ENCODE measurements around the gene PTPN9. TPM values are rescaled to one million over a fixed set of nuclear protein-coding genes. Genes with fewer than 3 reads are reported as not detected.
"Not testable (repeated sequence)": the region's sequence is repeated elsewhere in the genome, so short reads cannot be mapped to it uniquely, and the experiment has no call there.

The PTPN9 gene
- total and polyA plus RNA-seq, 10 of the 15 experiments (the other 5 are each of a cell fraction or from before 2014, with no cell fraction given), result 7.8 to 29.1 (median 18.5) TPM

GRCh38 chr15:75446151-75446550 lies 133.0 kb downstream of the PTPN9 start:
- Histone ChIP-seq H3K4me3 (peak overlapping the region; percentile 13; the same call in 1 of the 2 replicates), H3K27me3 (replicated peaks in 1 of 2; ENCODE audit: control insufficient read depth in 2 of 2, insufficient read depth in 2 of 2, low read length in 1 of 2) (no peaks in the 10 kb centered on the region), H3K79me2 (ENCODE audit: control insufficient read depth, insufficient read depth, low read length) (peaks cover 83% of the 10 kb centered on the region), H3K4me1 (ENCODE audit: control insufficient read depth, insufficient read depth, low read length) (peaks cover 25% of the 10 kb centered on the region), H3K36me3 (ENCODE audit: control insufficient read depth in 2 of 2, insufficient read depth in 2 of 2, low read length in 1 of 2) (peaks cover 0 to 8% of the 10 kb centered on the region in 2 experiments; a peak in 2 of 4 replicates), H4K20me1 (ENCODE audit: control insufficient read depth, insufficient read depth) (no peaks in the 10 kb centered on the region; the same call in 1 of the 2 replicates), H2AFZ (ENCODE audit: control insufficient read depth, low read depth, low read length) (no peak overlapping the region), H3K9me3 (replicated peaks; ENCODE audit: control insufficient read depth, insufficient read depth, low read length) (no peaks in the 10 kb centered on the region), H3K4me2 (ENCODE audit: control insufficient read depth, insufficient read depth) (peak overlapping the region; percentile 56), H3K9ac (ENCODE audit: control insufficient read depth, insufficient read depth, low read length) (no peak overlapping the region), H3K27ac (ENCODE audit: control insufficient read depth, insufficient read depth) (peak overlapping the region; percentile 23)
- peak; percentile 11 for DNase-seq (ENCODE audit: low read depth, low spot score)
- ChIA-PET POLR2A (interaction anchor here (0.7 to 1.6 kb wide), 6 partner anchors 8 to 463 kb away, joined by 3 to 4 read pairs (median 3); no protein-coding TSS in a partner anchor), SMC1A (ENCODE audit: uncharacterized antibody, unreplicated experiment) (interaction anchor here (0.6 to 1.7 kb wide), 7 partner anchors 9 to 238 kb away, joined by 3 to 6 read pairs (median 3); no protein-coding TSS in a partner anchor), RAD21 (ENCODE audit: unreplicated experiment) (interaction anchor here (0.7 to 1.7 kb wide), 4 partner anchors 8 to 180 kb away, joined by 3 to 5 read pairs (median 4); partner anchors contain the start of genes MAN2C1 and SNUPN), CTCF (interaction anchor here (0.7 to 2.0 kb wide), 5 partner anchors 51 to 194 kb away, joined by 3 to 13 read pairs (median 4); partner anchors contain the start of genes IMP3 and MAN2C1)
- no peak for FAIRE-seq
- 2% methylated on average over 3 of the region's 3 CpGs for WGBS (ENCODE audit: insufficient coverage, insufficient replicate concordance, low lambda C conversion rate, missing lambda C conversion rate)
- BruUV-seq (replicated peaks), result no TSS peak
- no peak for TF ChIP-seq SMAD5 (IDR thresholded peaks at IDR 0.05; ENCODE audit: low read depth)
- peak; percentile 32; the same call in 1 of the 2 replicates for TF ChIP-seq JUNB (IDR thresholded peaks at IDR 0.05)
- no peak for TF ChIP-seq MAX (IDR thresholded peaks at IDR 0.05; ENCODE audit: low read depth, low read length)
- TF ChIP-seq, protein P1, sequence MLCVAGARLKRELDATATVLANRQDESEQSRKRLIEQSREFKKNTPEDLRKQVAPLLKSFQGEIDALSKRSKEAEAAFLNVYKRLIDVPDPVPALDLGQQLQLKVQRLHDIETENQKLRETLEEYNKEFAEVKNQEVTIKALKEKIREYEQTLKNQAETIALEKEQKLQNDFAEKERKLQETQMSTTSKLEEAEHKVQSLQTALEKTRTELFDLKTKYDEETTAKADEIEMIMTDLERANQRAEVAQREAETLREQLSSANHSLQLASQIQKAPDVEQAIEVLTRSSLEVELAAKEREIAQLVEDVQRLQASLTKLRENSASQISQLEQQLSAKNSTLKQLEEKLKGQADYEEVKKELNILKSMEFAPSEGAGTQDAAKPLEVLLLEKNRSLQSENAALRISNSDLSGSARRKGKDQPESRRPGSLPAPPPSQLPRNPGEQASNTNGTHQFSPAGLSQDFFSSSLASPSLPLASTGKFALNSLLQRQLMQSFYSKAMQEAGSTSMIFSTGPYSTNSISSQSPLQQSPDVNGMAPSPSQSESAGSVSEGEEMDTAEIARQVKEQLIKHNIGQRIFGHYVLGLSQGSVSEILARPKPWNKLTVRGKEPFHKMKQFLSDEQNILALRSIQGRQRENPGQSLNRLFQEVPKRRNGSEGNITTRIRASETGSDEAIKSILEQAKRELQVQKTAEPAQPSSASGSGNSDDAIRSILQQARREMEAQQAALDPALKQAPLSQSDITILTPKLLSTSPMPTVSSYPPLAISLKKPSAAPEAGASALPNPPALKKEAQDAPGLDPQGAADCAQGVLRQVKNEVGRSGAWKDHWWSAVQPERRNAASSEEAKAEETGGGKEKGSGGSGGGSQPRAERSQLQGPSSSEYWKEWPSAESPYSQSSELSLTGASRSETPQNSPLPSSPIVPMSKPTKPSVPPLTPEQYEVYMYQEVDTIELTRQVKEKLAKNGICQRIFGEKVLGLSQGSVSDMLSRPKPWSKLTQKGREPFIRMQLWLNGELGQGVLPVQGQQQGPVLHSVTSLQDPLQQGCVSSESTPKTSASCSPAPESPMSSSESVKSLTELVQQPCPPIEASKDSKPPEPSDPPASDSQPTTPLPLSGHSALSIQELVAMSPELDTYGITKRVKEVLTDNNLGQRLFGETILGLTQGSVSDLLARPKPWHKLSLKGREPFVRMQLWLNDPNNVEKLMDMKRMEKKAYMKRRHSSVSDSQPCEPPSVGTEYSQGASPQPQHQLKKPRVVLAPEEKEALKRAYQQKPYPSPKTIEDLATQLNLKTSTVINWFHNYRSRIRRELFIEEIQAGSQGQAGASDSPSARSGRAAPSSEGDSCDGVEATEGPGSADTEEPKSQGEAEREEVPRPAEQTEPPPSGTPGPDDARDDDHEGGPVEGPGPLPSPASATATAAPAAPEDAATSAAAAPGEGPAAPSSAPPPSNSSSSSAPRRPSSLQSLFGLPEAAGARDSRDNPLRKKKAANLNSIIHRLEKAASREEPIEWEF (IDR thresholded peaks at IDR 0.05; ENCODE audit: insufficient replicate concordance, low read depth, low read length), result no peak
- 0 out of 2 replicates have a peak, but pooled peaks have one; percentile 39 for TF ChIP-seq ZBED1 (IDR thresholded peaks at IDR 0.05; ENCODE audit: borderline replicate concordance)
- no peak for TF ChIP-seq HCFC1 (IDR thresholded peaks at IDR 0.05; ENCODE audit: low read length)
- in situ Hi-C loops (cut with MboI), result no loop called here
- intact Hi-C loops (cut with micrococcal nuclease; ENCODE audit: unreplicated experiment), result no loop called here
- ATAC-seq, result no peak

GRCh38 chr15:75445324-75445723 lies 133.8 kb downstream of the PTPN9 start:
- H3K9ac ChIP-seq (ENCODE audit: control insufficient read depth, insufficient read depth, low read length); H3K4me2 ChIP-seq (ENCODE audit: control insufficient read depth, insufficient read depth); H2AFZ ChIP-seq (ENCODE audit: control insufficient read depth, low read depth, low read length); H3K4me3 ChIP-seq; ATAC-seq; in situ Hi-C loops (cut with MboI); H3K36me3 ChIP-seq (ENCODE audit: control insufficient read depth in 2 of 2, insufficient read depth in 2 of 2, low read length in 1 of 2); H3K9me3 ChIP-seq (replicated peaks; ENCODE audit: control insufficient read depth, insufficient read depth, low read length); H3K27ac ChIP-seq (ENCODE audit: control insufficient read depth, insufficient read depth); H4K20me1 ChIP-seq (ENCODE audit: control insufficient read depth, insufficient read depth); H3K27me3 ChIP-seq (replicated peaks in 1 of 2; ENCODE audit: control insufficient read depth in 2 of 2, insufficient read depth in 2 of 2, low read length in 1 of 2); FAIRE-seq; intact Hi-C loops (cut with micrococcal nuclease; ENCODE audit: unreplicated experiment); DNase-seq (ENCODE audit: low read depth, low spot score); BruUV-seq (replicated peaks): not testable (repeated sequence)
- ChIA-PET SMC1A (ENCODE audit: uncharacterized antibody, unreplicated experiment) (interaction anchor here (1.1 to 1.7 kb wide), 5 partner anchors 10 to 239 kb away, joined by 3 to 6 read pairs (median 4); no protein-coding TSS in a partner anchor), CTCF (interaction anchor here (0.6 to 2.0 kb wide), 4 partner anchors 52 to 195 kb away, joined by 3 to 13 read pairs (median 4); partner anchors contain the start of genes IMP3 and MAN2C1), POLR2A (interaction anchor here (0.6 to 0.7 kb wide), 3 partner anchors 83 to 464 kb away, joined by 3 to 8 read pairs (median 3); no protein-coding TSS in a partner anchor), RAD21 (ENCODE audit: unreplicated experiment) (interaction anchor here (0.8 to 1.0 kb wide), 2 partner anchors 9 to 28 kb away, joined by 3 to 5 read pairs; no protein-coding TSS in a partner anchor)
- Histone ChIP-seq H3K4me1 (ENCODE audit: control insufficient read depth, insufficient read depth, low read length) (peaks cover 25% of the 10 kb centered on the region), H3K79me2 (ENCODE audit: control insufficient read depth, insufficient read depth, low read length) (peaks cover 85% of the 10 kb centered on the region)
- WGBS (ENCODE audit: insufficient coverage, insufficient replicate concordance, low lambda C conversion rate, missing lambda C conversion rate), result 79% methylated on average over 7 of the region's 10 CpGs
